Psoas muscle (tissue), 8 donors: ENCODE measurements around the gene PPM1H. TPM values are rescaled to one million over a fixed set of nuclear protein-coding genes. Genes with fewer than 3 reads are reported as not detected.

ENCODE experiments used
- ATAC-seq, 4 donors: fragments of 200-7000 bp; cut with Tn5 transposase; one replicate each; pipeline ENCODE4 v1.9.1; 2020; ENCODE audit warnings: moderate library complexity in 3 of 4, mild to moderate bottlenecking in 2 of 4
- DNase-seq, 2 donors: peaks; one replicate each; pipeline ENCODE4 v3.0.0-alpha.2; 2020
- H3K27ac ChIP-seq: fragments of 200-600 bp; one replicate; pipeline ENCODE4 v1.8.0; 2022
- H3K27me3 ChIP-seq, 3 donors: fragments of 200-600 bp in 1 of 3; one replicate each; pipeline versions ENCODE4 v1.6.1 to v1.8.0; 2013 to 2022; ENCODE audit warnings: low read length in 2 of 3, mild to moderate bottlenecking in 2 of 3, moderate library complexity in 1 of 3; ENCODE audit not compliant: insufficient read depth in 3 of 3
- H3K36me3 ChIP-seq, 2 donors: fragments of 200-600 bp in 1 of 2; one replicate each; pipeline versions ENCODE4 v1.6.1 to v1.8.0; 2013 to 2022; ENCODE audit warnings: low read depth in 1 of 2, mild to moderate bottlenecking in 1 of 2, moderate library complexity in 1 of 2; ENCODE audit not compliant: insufficient read depth in 1 of 2
- H3K4me1 ChIP-seq: fragments of 200-600 bp; one replicate; pipeline ENCODE4 v1.8.0; 2022
- H3K4me3 ChIP-seq: fragments of 200-600 bp; one replicate; pipeline ENCODE4 v1.8.0; 2022; ENCODE audit warnings: mild to moderate bottlenecking
- H3K9me3 ChIP-seq: fragments of 200-600 bp; one replicate; pipeline ENCODE4 v1.8.0; 2022
- WGBS, 3 donors: extraction: QIAGEN DNeasy Blood & Tissue Kit; methylation state at CpG; one replicate each; pipeline versions ENCODE4 v1.1.6 to v1.1.7; 2013; 5-methylcytosine and 5-hydroxymethylcytosine counted together
- intact Hi-C, 2 donors: fragments of 100-400 bp; cut with DNase I; formaldehyde crosslinking; loops; one replicate each; pipeline versions ENCODE4 v1.11.0 to v1.14.2; 2022
- polyA plus RNA-seq, 3 donors: library from polyadenylated mRNA; stranded (reverse); fragments of 200-250 nt; gene quantifications; one replicate each; pipeline ENCODE4 v1.2.3, GENCODE V29; 2013
- total RNA-seq, 4 donors: library from RNA; stranded (reverse); fragmentation: NEBNext Ultra II Directional in 2 of 4; extraction: Animal tissue kit (Norgen Biotek cat#: 25700) in 2 of 4; gene quantifications; one replicate each; pipeline versions ENCODE4 v1.2.1 to v1.2.4, GENCODE V29; 2021 to 2023
- TF ChIP-seq, protein P1 (sequence below): fragments of 200-600 bp; IDR thresholded peaks from one replicate; pipeline ENCODE4 v1.8.0; 2022; ENCODE audit warnings: antibody characterized with exemption
- donor health status: healthy with polysubstance abuse.
- donor health status: DM: no; HTN: no; CAD: no; lungs with moderate emphysema.
- donor health status: Bipolar disorder and iron deficiency.
- donor health status: healthy.
- donor health status: DM: yes; HTN: yes; CAD: no.
- donor health status: DM: no; HTN: no; CAD: no.
- donor health status: DM: no; HTN: no; CAD: no.
- donor health status: DM: yes; HTN: yes; CAD: no.

Gene PPM1H
- total and polyA plus RNA-seq, 7 donors: 0.65 to 4.3 (median 1.8) TPM

DNA sequence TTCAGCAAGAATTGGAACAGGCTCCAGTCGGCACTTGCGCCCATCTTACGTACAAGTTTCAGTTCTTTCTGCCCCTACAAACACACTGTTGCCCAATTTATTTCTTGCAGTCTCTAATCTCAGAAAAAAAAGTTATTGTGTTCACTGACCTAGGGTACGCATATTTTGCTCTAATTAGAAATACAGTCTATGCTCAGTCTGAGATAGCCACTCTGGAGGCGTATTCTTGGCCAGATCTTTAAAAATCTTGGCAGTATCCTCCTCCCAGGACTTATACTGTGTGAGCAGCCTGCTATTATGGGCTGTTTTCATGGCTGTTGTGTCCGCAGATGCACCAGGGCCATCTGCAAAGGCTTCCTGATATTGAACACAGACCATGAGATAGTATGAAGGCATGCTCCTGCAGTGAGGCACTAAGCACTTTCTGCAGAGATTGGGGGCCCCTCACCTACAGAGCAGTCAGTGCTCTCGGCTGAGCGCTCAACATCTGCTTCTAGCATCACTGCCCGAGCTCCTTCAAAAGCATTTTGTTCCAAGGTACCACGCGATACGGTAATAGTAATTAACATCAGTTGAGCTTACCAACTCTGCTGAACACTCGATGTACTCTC lies 57.9 kb downstream of the PPM1H start:
- TF ChIP-seq, protein P1, sequence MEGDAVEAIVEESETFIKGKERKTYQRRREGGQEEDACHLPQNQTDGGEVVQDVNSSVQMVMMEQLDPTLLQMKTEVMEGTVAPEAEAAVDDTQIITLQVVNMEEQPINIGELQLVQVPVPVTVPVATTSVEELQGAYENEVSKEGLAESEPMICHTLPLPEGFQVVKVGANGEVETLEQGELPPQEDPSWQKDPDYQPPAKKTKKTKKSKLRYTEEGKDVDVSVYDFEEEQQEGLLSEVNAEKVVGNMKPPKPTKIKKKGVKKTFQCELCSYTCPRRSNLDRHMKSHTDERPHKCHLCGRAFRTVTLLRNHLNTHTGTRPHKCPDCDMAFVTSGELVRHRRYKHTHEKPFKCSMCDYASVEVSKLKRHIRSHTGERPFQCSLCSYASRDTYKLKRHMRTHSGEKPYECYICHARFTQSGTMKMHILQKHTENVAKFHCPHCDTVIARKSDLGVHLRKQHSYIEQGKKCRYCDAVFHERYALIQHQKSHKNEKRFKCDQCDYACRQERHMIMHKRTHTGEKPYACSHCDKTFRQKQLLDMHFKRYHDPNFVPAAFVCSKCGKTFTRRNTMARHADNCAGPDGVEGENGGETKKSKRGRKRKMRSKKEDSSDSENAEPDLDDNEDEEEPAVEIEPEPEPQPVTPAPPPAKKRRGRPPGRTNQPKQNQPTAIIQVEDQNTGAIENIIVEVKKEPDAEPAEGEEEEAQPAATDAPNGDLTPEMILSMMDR: no peak
- Histone ChIP-seq H3K36me3 (no peaks in the 10 kb centered on the region), H3K27ac (no peak overlapping the region), H3K4me1 (no peaks in the 10 kb centered on the region), H3K4me3 (no peak overlapping the region), H3K27me3 (no peaks in the 10 kb centered on the region), H3K9me3 (no peaks in the 10 kb centered on the region)
- no peak for ATAC-seq
- intact Hi-C loops: no loop called here
- DNase-seq: no peak
- 69 to 71% (median 69%) methylated on average over 13 of the region's 13 CpGs for WGBS, 3 donors

DNA sequence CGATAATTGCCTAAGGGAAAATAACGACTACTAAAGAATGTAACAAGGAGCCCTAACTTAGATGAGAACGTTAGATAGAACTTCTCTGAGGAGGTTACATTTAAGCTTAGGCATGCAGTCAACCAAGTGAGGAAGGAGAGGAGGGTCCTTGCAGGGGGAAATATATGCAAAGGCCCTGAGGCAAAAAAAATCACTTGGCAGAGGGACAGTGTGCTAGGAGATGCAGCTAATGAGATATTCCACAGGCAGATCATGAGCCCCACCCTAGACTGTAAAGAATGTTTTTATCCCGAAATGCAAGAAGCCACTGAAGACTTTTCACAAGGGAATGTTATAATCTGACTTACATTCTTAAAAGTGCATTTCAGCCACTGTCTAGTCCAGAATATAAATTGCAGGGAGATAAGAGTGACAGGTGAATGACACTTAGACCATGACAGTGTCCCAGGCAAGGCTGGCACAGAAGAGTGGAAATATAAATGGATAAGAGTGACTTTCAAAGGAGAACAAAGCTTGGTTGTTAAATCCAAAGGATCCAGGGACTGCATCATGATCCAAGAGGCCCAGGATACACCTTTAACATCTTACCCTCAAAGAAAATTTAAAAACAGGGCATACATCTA lies 61.0 kb downstream of the PPM1H start:
- Histone ChIP-seq H3K27ac (no peak overlapping the region), H3K4me3 (no peak overlapping the region), H3K9me3 (no peaks in the 10 kb centered on the region), H3K27me3 (no peaks in the 10 kb centered on the region), H3K4me1 (no peaks in the 10 kb centered on the region), H3K36me3 (no peaks in the 10 kb centered on the region)
- DNase-seq: no peak
- no peak for ATAC-seq
- intact Hi-C loops: no loop called here
- TF ChIP-seq, protein P1: no peak
- WGBS, 3 donors: 75 to 81% (median 76%) methylated on average over 4 of the region's 4 CpGs

DNA sequence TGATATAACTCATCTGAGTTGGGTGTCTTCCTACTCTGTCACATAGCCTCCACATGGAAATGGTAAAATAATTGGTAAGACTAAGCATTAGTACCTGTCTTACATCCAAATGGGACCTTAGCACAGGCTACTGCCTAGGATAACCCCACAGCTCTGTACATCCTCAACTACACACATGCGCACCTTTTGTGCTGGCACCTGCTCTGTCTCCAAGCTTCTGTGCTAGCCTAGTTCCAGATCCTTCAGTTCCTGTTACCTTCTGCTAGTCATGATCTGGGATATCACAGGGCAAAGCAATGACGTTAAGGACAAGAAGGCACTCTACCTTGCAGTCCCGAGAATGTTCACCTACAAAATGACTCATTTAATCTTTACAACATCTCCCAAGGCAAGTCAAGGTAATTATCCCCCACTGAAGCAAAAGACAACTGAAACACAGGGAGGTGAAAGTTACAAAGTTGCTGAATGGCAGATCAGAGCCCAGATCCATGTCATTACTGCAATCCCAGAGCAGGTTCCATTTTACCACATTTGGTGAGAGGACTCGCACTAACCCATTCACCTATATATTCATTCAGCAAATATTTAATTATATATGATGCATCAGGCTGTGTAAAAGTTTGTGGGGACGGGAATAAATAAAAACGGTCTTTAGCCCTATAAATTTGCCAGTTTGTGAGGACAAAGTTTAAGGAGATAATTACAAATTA lies 61.7 kb downstream of the PPM1H start:
- ATAC-seq: no peak
- H3K4me1 ChIP-seq: no peaks in the 10 kb centered on the region

DNA sequence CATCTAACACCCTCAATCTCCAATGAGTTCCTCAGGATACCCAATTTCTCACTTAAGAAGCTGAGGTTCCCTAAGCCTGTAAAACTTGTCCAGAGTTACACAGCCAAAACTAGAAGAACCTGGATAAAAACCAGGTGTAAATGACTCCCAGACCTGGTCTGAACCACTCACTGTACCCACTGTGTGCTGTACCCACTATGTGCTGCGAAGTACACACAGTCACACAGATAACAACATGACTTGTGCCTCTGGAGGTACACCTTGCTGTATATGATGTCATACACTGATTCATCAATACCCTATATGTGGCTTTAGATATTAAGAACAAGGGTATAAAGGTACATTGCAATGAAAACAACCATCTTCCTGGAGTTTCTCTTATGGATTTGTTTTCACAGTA lies 66.1 kb downstream of the PPM1H start:
- H3K36me3 ChIP-seq: no peaks in the 10 kb centered on the region
- no peaks in the 10 kb centered on the region for H3K9me3 ChIP-seq
- peaks cover 6% of the 10 kb centered on the region for H3K4me1 ChIP-seq
- intact Hi-C loops: no loop called here
- no peaks in the 10 kb centered on the region for H3K27me3 ChIP-seq
- DNase-seq (no peak), ATAC-seq (no peak)
- WGBS, 3 donors: 83 to 87% (median 86%) methylated on average over 1 of the region's 1 CpG
- H3K4me3 ChIP-seq: no peak overlapping the region
- H3K27ac ChIP-seq: no peak overlapping the region
- TF ChIP-seq, protein P1: no peak

More for the DNA sequence above, 61.7 kb downstream of the PPM1H start:
- H3K27ac ChIP-seq: no peak overlapping the region
- intact Hi-C loops: no loop called here
- H3K36me3 ChIP-seq: no peaks in the 10 kb centered on the region
- no peaks in the 10 kb centered on the region for H3K27me3 ChIP-seq
- 88 to 93% (median 88%) methylated on average over 6 of the region's 6 CpGs for WGBS, 3 donors
- DNase-seq: no peak
- TF ChIP-seq, protein P1: no peak
- no peak overlapping the region for H3K4me3 ChIP-seq
- no peaks in the 10 kb centered on the region for H3K9me3 ChIP-seq
